Sigmoid colon (tissue), 3 donors: ENCODE data around the gene AMFR.

Source experiments
- POLR2A ChIP-seq, 2 donors: fragments of 450-650 bp; IDR thresholded peaks; one replicate each; pipeline ENCODE4 v1.6.1; 2016; ENCODE audit warnings: antibody characterized with exemption in 2 of 2, mild to moderate bottlenecking in 2 of 2, moderate library complexity in 2 of 2
- TF ChIP-seq, protein P1 (sequence below), 4 experiments: fragments of 450-650 bp in 3 of 4; fragments of 200-600 bp in 1 of 4; IDR thresholded peaks; one replicate each; pipeline ENCODE4 v1.5.1; 2016 to 2019; ENCODE audit warnings: antibody characterized with exemption in 4 of 4, mild to moderate bottlenecking in 3 of 4, moderate library complexity in 2 of 4

DNA sequence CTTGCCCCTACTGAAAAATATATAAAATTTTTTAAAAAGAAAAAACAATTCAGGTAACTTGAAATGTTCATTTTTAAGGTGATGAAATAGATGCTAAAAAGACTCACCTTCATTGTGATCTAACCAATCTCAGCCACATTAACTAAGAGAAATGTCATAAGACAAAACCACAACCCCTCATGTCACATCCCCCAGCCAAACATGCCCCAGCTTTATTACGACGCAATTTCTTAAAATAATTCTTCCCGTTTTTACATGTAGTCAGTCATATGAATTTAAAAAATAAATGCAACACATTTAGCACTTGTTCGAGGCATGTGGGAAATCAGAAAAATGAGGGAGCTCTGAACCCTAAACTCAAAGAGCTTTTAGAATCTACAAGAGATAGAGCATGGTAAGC lies 9.5 kb downstream of the AMFR start:
- TF ChIP-seq, protein P1, sequence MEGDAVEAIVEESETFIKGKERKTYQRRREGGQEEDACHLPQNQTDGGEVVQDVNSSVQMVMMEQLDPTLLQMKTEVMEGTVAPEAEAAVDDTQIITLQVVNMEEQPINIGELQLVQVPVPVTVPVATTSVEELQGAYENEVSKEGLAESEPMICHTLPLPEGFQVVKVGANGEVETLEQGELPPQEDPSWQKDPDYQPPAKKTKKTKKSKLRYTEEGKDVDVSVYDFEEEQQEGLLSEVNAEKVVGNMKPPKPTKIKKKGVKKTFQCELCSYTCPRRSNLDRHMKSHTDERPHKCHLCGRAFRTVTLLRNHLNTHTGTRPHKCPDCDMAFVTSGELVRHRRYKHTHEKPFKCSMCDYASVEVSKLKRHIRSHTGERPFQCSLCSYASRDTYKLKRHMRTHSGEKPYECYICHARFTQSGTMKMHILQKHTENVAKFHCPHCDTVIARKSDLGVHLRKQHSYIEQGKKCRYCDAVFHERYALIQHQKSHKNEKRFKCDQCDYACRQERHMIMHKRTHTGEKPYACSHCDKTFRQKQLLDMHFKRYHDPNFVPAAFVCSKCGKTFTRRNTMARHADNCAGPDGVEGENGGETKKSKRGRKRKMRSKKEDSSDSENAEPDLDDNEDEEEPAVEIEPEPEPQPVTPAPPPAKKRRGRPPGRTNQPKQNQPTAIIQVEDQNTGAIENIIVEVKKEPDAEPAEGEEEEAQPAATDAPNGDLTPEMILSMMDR (IDR thresholded peaks at IDR 0.05), result no peak
- TF ChIP-seq POLR2A (IDR thresholded peaks at IDR 0.05), result no peak
